ENCODE results near the gene KCNE2. TPM values are rescaled to one million over a fixed set of nuclear protein-coding genes. Genes with fewer than 3 reads are reported as not detected.

Gene KCNE2
- total RNA-seq (not detected in 2 replicates), polyA plus RNA-seq (not detected in 2 replicates), polyA minus RNA-seq (0.43 TPM in 1 of 2 replicates, not detected in the other)
- total RNA-seq (2013): not detected

DNA sequence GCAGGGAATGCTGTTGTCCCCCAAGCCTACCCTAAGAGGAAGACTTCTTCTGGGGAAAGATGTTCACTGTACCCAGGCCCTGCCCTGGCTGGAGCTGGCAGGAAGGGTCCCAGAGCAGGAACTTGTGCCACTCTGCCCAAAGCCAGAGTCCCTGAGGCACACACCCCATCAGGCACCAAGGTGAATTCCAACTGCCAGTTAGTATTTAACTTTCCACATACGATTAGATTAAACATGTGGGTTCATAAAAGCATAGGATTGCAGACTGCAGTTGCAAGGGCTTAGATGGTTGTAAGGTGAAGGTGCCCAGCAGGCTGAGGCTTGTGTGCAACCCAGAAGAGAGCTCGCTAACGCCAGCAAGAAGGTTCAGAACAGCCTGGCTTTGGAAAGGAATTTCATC, at the start of gene KCNE2:
TSS of gene KCNE2 (plus strand) at position 274 of the 400 bp plus-strand sequence. CDS start 6,473 bp downstream, outside the sequence.
- H3K9me3 Mint-ChIP-seq (ENCODE audit: insufficient read depth): peaks cover 2% of the 10 kb centered on the region
- H3K4me1 Mint-ChIP-seq: peaks cover 6% of the 10 kb centered on the region
- Histone ChIP-seq H3K4me3 (ENCODE audit: control extremely low read depth in 1 of 5, extremely low read depth in 1 of 5, insufficient read depth in 1 of 5, low read depth in 2 of 5, low read length in 4 of 5) (no peak within 1 kb of the TSS), H3K4me1 (ENCODE audit: control insufficient read depth in 2 of 2, insufficient read depth in 2 of 2, low read length in 2 of 2) (peaks cover 4% of the 10 kb centered on the region in 2 donors), H3K27ac (ENCODE audit: low read length in 2 of 2) (no peak within 1 kb of the TSS), H3K9me3 (ENCODE audit: control extremely low read depth in 1 of 3, control insufficient read depth in 2 of 3, insufficient read depth in 1 of 3, low read length in 2 of 3) (peaks cover 0 to 2% (median 0%) of the 10 kb centered on the region in 3 donors), H3K9ac (ENCODE audit: low read length) (no peak within 1 kb of the TSS), H4K20me1 (ENCODE audit: control insufficient read depth, insufficient read depth, low read length, poor library complexity, severe bottlenecking) (no peaks in the 10 kb centered on the region), H3K79me2 (ENCODE audit: control insufficient read depth, insufficient read depth, low read length) (no peaks in the 10 kb centered on the region), H3K4me2 (replicated peaks; ENCODE audit: low read depth, low read length, poor library complexity, severe bottlenecking) (no peak within 1 kb of the TSS), H3K36me3 (replicated peaks in 1 of 2; ENCODE audit: control extremely low read depth in 1 of 2, control insufficient read depth in 1 of 2, extremely low read depth in 1 of 2, insufficient read depth in 2 of 2, low read length in 1 of 2) (no peaks in the 10 kb centered on the region), H3K27me3 (replicated peaks in 1 of 4; ENCODE audit: control extremely low read depth in 1 of 4, control insufficient read depth in 3 of 4, insufficient read depth in 4 of 4, low read length in 3 of 4) (peaks cover 0 to 2% (median 0%) of the 10 kb centered on the region in 4 experiments), H2AFZ (ENCODE audit: insufficient read depth, low read depth, low read length, poor library complexity, severe bottlenecking) (no peak within 1 kb of the TSS)
- H3K4me3 Mint-ChIP-seq: no peak within 1 kb of the TSS
- peaks cover 23% of the 10 kb centered on the region for H3K27me3 Mint-ChIP-seq
- ATAC-seq (ENCODE audit: low read depth) (no peak), DNase-seq (no peak)
- H3K27ac Mint-ChIP-seq: no peak within 1 kb of the TSS
- CTCF ChIA-PET: interaction anchor here (1.5 to 4.7 kb wide), 5 partner anchors 16 to 443 kb away, joined by 5 to 51 read pairs (median 16); no protein-coding TSS in a partner anchor
- no peak for TF ChIP-seq EZH2 (IDR thresholded peaks at IDR 0.05; ENCODE audit: borderline replicate concordance, insufficient read depth, low read depth, low read length, poor library complexity, severe bottlenecking)
- TF ChIP-seq CTCF (IDR thresholded peaks at IDR 0.05): no peak
- POLR2A ChIA-PET: no interaction called here
- WGBS (ENCODE audit: insufficient coverage): no CpG with 5 or more reads among the region's 3 CpGs
- intact Hi-C loops (cut with micrococcal nuclease): no loop called here

GRCh38 chr21:34319585-34319984, 44.2 kb upstream of the KCNE2 start:
- H3K27me3 ChIP-seq (replicated peaks in 1 of 4; ENCODE audit: control extremely low read depth in 1 of 4, control insufficient read depth in 3 of 4, insufficient read depth in 4 of 4, low read length in 3 of 4): peaks cover 0 to 6% (median 2%) of the 10 kb centered on the region in 4 experiments
- no peak overlapping the region for H3K27ac Mint-ChIP-seq
- no peak overlapping the region for H3K4me3 ChIP-seq (ENCODE audit: control extremely low read depth in 1 of 5, extremely low read depth in 1 of 5, insufficient read depth in 1 of 5, low read depth in 2 of 5, low read length in 4 of 5)
- no peaks in the 10 kb centered on the region for H3K36me3 ChIP-seq (replicated peaks in 1 of 2; ENCODE audit: control extremely low read depth in 1 of 2, control insufficient read depth in 1 of 2, extremely low read depth in 1 of 2, insufficient read depth in 2 of 2, low read length in 1 of 2)
- intact Hi-C loops (cut with micrococcal nuclease): no loop called here
- no peak overlapping the region for H3K4me2 ChIP-seq (replicated peaks; ENCODE audit: low read depth, low read length, poor library complexity, severe bottlenecking)
- no peaks in the 10 kb centered on the region for H4K20me1 ChIP-seq (ENCODE audit: control insufficient read depth, insufficient read depth, low read length, poor library complexity, severe bottlenecking)
- no peak overlapping the region for H3K27ac ChIP-seq (ENCODE audit: low read length in 2 of 2)
- H3K4me1 Mint-ChIP-seq: no peaks in the 10 kb centered on the region
- H3K4me3 Mint-ChIP-seq: no peak overlapping the region
- 100% methylated on average over 2 of the region's 3 CpGs for WGBS (ENCODE audit: insufficient coverage)
- H2AFZ ChIP-seq (ENCODE audit: insufficient read depth, low read depth, low read length, poor library complexity, severe bottlenecking): no peak overlapping the region
- ChIA-PET CTCF (no interaction called here), POLR2A (no interaction called here)
- ATAC-seq (ENCODE audit: low read depth) (no peak), DNase-seq (no peak)
- H3K9me3 Mint-ChIP-seq (ENCODE audit: insufficient read depth): no peaks in the 10 kb centered on the region
- TF ChIP-seq CTCF (IDR thresholded peaks at IDR 0.05) (no peak), EZH2 (IDR thresholded peaks at IDR 0.05; ENCODE audit: borderline replicate concordance, insufficient read depth, low read depth, low read length, poor library complexity, severe bottlenecking) (no peak)
- peaks cover 35% of the 10 kb centered on the region for H3K27me3 Mint-ChIP-seq
- H3K79me2 ChIP-seq (ENCODE audit: control insufficient read depth, insufficient read depth, low read length): no peaks in the 10 kb centered on the region
- H3K4me1 ChIP-seq (ENCODE audit: control insufficient read depth in 2 of 2, insufficient read depth in 2 of 2, low read length in 2 of 2): no peaks in the 10 kb centered on the region
- H3K9ac ChIP-seq (ENCODE audit: low read length): no peak overlapping the region
- peaks cover 0 to 14% (median 2%) of the 10 kb centered on the region in 3 donors for H3K9me3 ChIP-seq (ENCODE audit: control extremely low read depth in 1 of 3, control insufficient read depth in 2 of 3, insufficient read depth in 1 of 3, low read length in 2 of 3)

Data from B cell (primary cell).